Right atrium auricular region (tissue), 2 donors: ENCODE data around the gene NUMB. TPM values are rescaled to one million over a fixed set of nuclear protein-coding genes. Genes with fewer than 3 reads are reported as not detected.

Experiments
- DNase-seq: peaks from one replicate; pipeline ENCODE4 v3.0.0-alpha.2; 2019; ENCODE audit warnings: low spot score
- H3K27ac ChIP-seq, 2 donors: fragments of 200-600 bp; sonication (generic); 1 replicate in 1 of 2; 2 replicates in 1 of 2; pipeline ENCODE4 v1.5.1; 2016 to 2019
- H3K27me3 ChIP-seq, 2 donors: fragments of 200-600 bp; sonication (generic); one replicate each; pipeline versions ENCODE4 v1.5.1 to v1.6.0; 2017 to 2019
- H3K36me3 ChIP-seq: fragments of 200-600 bp; sonication (generic); one replicate; pipeline ENCODE4 v1.5.1; 2016
- H3K4me1 ChIP-seq, 2 donors: fragments of 200-600 bp; sonication (generic); one replicate each; pipeline versions ENCODE4 v1.5.1 to v1.6.0; 2017 to 2019
- H3K4me3 ChIP-seq, 2 donors: fragments of 200-600 bp; sonication (generic); 1 replicate in 1 of 2; 2 replicates in 1 of 2; pipeline ENCODE4 v1.5.1; 2017 to 2019; ENCODE audit warnings: mild to moderate bottlenecking in 1 of 2, moderate library complexity in 1 of 2
- H3K9me3 ChIP-seq, 2 donors: fragments of 200-600 bp; sonication (generic); one replicate each; pipeline ENCODE4 v1.5.1; 2019
- total RNA-seq, 2 donors: library from RNA; depleted of rRNA; stranded (reverse); fragments of >200 nt; gene quantifications; one replicate each; pipeline ENCODE4 v1.1.0, GENCODE V29; 2016
- TF ChIP-seq, protein P1 (sequence below), 2 donors: fragments of 200-600 bp; sonication (generic); IDR thresholded peaks; one replicate each; pipeline ENCODE4 v1.5.1; 2019; ENCODE audit warnings: antibody characterized with exemption in 2 of 2

The NUMB gene
- total RNA-seq, 2 donors from 2014 or later: 24.6 to 31.9 TPM

DNA sequence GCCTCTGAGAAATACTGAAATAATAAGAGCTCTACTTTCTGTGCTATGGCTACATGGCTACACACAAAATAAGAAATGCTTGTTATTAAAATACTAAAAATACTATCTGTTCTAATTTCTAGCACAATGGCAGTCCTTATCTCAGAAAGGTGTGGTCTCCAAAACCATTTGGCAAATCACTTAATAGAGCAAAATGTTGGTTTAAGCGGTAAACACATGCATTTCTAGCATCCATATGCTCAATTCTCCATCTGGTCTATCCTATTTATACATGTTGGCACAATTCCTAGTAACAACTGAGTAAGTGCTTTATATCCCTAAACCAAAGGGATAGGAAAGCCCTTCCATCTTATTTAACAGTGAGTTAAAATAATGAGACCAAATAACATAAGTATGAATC is 114.0 kb downstream of the NUMB start:
- Histone ChIP-seq H3K4me1 (peaks cover 0 to 10% of the 10 kb centered on the region in 2 donors), H3K27me3 (no peaks in the 10 kb centered on the region), H3K36me3 (no peaks in the 10 kb centered on the region), H3K27ac (no peak overlapping the region), H3K4me3 (no peak overlapping the region), H3K9me3 (no peaks in the 10 kb centered on the region)
- TF ChIP-seq, protein P1, sequence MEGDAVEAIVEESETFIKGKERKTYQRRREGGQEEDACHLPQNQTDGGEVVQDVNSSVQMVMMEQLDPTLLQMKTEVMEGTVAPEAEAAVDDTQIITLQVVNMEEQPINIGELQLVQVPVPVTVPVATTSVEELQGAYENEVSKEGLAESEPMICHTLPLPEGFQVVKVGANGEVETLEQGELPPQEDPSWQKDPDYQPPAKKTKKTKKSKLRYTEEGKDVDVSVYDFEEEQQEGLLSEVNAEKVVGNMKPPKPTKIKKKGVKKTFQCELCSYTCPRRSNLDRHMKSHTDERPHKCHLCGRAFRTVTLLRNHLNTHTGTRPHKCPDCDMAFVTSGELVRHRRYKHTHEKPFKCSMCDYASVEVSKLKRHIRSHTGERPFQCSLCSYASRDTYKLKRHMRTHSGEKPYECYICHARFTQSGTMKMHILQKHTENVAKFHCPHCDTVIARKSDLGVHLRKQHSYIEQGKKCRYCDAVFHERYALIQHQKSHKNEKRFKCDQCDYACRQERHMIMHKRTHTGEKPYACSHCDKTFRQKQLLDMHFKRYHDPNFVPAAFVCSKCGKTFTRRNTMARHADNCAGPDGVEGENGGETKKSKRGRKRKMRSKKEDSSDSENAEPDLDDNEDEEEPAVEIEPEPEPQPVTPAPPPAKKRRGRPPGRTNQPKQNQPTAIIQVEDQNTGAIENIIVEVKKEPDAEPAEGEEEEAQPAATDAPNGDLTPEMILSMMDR (IDR thresholded peaks at IDR 0.05): no peak
- no peak for DNase-seq

DNA sequence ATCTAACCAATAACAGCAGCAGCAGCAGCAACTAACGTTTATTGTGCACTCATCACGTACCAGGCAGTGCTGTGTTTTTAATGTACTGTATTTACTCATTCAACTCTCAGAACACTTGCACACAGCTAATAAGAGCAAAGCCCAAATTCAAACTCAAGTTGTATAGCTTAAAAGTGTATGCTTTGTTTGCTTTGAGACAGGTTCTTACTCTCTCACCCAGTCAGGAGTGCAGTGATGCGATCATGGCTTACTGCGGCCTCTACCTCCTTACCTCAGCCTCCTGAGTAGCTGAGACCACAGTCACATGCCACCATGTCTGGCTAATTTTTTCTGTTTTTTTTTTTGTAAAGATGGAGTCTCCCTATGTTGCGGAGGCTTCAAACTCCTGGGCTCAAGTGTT is 115.7 kb downstream of the NUMB start:
- TF ChIP-seq, protein P1 (IDR thresholded peaks at IDR 0.05): no peak
- Histone ChIP-seq H3K4me1 (peaks cover 0 to 16% of the 10 kb centered on the region in 2 donors), H3K9me3 (no peaks in the 10 kb centered on the region), H3K4me3 (no peak overlapping the region), H3K27ac (no peak overlapping the region), H3K36me3 (no peaks in the 10 kb centered on the region), H3K27me3 (no peaks in the 10 kb centered on the region)
- DNase-seq: no peak

DNA sequence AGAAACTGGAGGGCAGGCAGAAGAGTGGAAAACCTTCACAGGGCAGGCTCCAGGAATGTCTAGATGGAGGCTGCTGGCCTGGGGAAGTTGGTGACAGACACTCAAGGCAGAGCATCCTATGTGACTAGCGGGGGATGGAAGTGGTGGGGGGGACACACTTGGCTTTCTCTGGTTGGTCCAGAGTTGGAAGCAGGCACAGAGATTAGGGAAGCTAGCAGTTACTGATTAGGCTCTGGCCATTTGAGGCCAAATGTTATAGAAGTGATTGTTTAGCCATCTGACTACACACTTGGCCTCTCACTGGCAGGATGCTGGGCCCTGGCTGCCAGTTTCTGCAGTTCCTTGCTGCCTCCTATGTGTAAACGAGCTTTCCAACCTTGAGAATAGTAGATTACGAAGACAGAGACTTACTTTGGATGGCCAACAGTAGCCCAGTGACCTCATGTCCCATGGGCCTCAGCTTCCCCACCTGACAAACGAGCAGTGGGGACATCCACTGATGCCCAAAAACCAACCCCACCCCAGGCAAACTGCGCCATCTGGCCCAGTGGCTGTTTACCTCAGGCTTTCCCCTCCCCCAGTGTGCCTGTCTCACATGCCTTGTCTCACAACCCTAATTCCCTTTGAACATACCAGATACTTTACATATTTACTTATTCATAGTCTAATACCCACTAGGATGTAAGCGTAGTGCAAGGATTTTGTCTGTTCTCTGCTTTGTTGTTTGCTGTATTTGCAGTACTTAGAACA is 118.3 kb downstream of the NUMB start:
- Histone ChIP-seq H3K27me3 (no peaks in the 10 kb centered on the region), H3K9me3 (no peaks in the 10 kb centered on the region), H3K36me3 (no peaks in the 10 kb centered on the region), H3K4me1 (peaks cover 0 to 23% of the 10 kb centered on the region in 2 donors), H3K4me3 (no peak overlapping the region), H3K27ac (no peak overlapping the region)
- TF ChIP-seq, protein P1 (IDR thresholded peaks at IDR 0.05): no peak
- DNase-seq: no peak

DNA sequence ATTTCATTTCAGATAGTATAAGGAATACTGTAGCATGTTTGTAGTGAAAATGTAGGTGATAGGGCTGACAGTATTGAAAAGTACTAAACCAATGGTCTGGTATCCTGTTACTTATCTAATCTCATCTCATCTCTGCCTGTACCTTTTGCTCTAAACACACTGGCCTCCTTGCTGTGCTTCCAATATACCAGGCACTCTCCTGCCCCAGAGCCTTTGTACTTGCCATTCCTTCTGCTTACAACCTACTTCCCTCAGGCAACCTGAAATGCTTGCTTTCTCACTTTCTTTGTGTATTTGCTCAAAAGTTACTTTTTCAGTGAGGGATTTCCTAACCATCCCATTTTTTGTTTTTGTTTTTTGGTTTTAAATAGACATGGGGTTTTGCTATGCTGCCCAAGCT is 119.1 kb downstream of the NUMB start:
- DNase-seq: no peak

DNA sequence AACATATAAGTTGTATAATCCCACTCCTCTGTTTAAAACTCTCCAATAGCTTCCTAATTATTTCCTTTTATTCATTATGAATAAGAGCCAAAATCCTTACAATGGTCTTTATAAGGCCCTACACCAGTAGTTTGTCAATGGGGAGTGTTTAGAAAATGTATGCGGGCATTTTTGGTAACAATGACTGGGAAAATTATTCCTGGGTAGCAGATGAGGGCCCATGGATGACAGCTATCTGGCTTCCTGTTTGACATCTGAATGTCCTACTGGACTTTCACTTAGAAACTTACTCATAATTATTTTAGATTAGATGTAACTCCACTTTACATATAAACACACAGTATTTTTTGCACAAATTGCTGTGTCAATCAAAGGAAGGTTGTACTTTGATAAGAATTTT is 119.8 kb downstream of the NUMB start:
- TF ChIP-seq, protein P1 (IDR thresholded peaks at IDR 0.05): no peak
- DNase-seq: no peak

More for the DNA sequence above, 119.1 kb downstream of the NUMB start:
- TF ChIP-seq, protein P1 (IDR thresholded peaks at IDR 0.05): no peak
- Histone ChIP-seq H3K4me3 (no peak overlapping the region), H3K36me3 (no peaks in the 10 kb centered on the region), H3K4me1 (peaks cover 0 to 20% of the 10 kb centered on the region in 2 donors), H3K27me3 (no peaks in the 10 kb centered on the region), H3K9me3 (no peaks in the 10 kb centered on the region), H3K27ac (no peak overlapping the region)

DNA sequence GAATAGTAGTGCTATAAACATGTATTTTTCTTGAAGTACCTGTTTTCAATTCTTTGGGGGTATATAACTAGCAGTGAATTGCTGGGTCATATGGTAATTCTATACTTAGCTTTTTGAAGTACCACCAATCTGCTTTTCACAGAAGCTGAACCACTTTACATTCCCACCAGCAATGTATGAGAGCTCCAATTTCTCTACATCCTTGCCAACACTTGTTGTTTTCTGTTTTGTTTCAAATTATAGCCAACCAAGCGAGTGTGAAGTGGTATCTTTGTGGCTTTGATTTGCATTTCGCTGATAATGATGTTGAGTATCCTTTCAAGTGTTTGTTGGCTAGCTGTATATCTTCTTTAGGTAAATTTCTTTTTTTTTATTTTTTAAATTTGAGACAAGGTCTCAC is 125.3 kb downstream of the NUMB start:
- no peak overlapping the region for H3K27ac ChIP-seq
- H3K4me1 ChIP-seq: peaks cover 0 to 7% of the 10 kb centered on the region in 2 donors
- no peaks in the 10 kb centered on the region for H3K9me3 ChIP-seq
- H3K27me3 ChIP-seq: no peaks in the 10 kb centered on the region
- DNase-seq: no peak
- no peak overlapping the region for H3K4me3 ChIP-seq
- TF ChIP-seq, protein P1 (IDR thresholded peaks at IDR 0.05): no peak
- no peaks in the 10 kb centered on the region for H3K36me3 ChIP-seq

More for the DNA sequence above, 119.8 kb downstream of the NUMB start:
- no peaks in the 10 kb centered on the region for H3K9me3 ChIP-seq
- H3K27ac ChIP-seq: no peak overlapping the region
- no peaks in the 10 kb centered on the region for H3K36me3 ChIP-seq
- H3K27me3 ChIP-seq: no peaks in the 10 kb centered on the region
- H3K4me3 ChIP-seq: no peak overlapping the region
- H3K4me1 ChIP-seq: peaks cover 0 to 18% of the 10 kb centered on the region in 2 donors
